MCF 10A (cell line): ENCODE measurements around the gene GAD1. TPM values are rescaled to one million over a fixed set of nuclear protein-coding genes. Genes with fewer than 3 reads are reported as not detected.

Source experiments
- BruUV-seq: library from RNA; stranded (reverse); fragments of 400-500 nt; replicated peaks from 2 replicates; lab custom pipeline; 2021; lab: Mats Ljungman, UMichigan
- CTCF ChIA-PET: fragments of 300-600 bp; sonication (Branson Sonifier 250); formaldehyde crosslinking; extraction: SDS; loops from one replicate; lab custom pipeline; 2021; ENCODE audit warnings: antibody characterized with exemption, inconsistent platforms; lab: Yijun Ruan, JAX
- POLR2A ChIA-PET: fragments of 300-600, 350-650 bp; sonication (Branson Sonifier 250); formaldehyde crosslinking; extraction: SDS; loops from one replicate; lab custom pipeline; 2020; ENCODE audit warnings: antibody characterized with exemption, inconsistent platforms; lab: Yijun Ruan, JAX
- DNase-seq: peaks from one replicate; pipeline ENCODE4 v3.0.0-alpha.2; 2018; ENCODE audit not compliant: unreplicated experiment
- H3K27ac Mint-ChIP-seq: one replicate; pipeline ENCODE4 v1.8.0; 2022; ENCODE audit warnings: mild to moderate bottlenecking, low read depth, mixed read lengths; ENCODE audit not compliant: unreplicated experiment
- H3K27me3 Mint-ChIP-seq: one replicate; pipeline ENCODE4 v1.8.0; 2022; ENCODE audit warnings: mixed read lengths; ENCODE audit not compliant: insufficient read depth, unreplicated experiment
- H3K36me3 Mint-ChIP-seq: one replicate; pipeline ENCODE4 v1.8.0; 2022; ENCODE audit warnings: mild to moderate bottlenecking, moderate library complexity, mixed read lengths; ENCODE audit not compliant: insufficient read depth, unreplicated experiment
- H3K4me1 Mint-ChIP-seq: one replicate; pipeline ENCODE4 v1.8.0; 2022; ENCODE audit warnings: mixed read lengths; ENCODE audit not compliant: insufficient read depth, unreplicated experiment
- H3K4me3 Mint-ChIP-seq: one replicate; pipeline ENCODE4 v1.8.0; 2022; ENCODE audit warnings: mild to moderate bottlenecking, moderate library complexity, mixed read lengths; ENCODE audit not compliant: unreplicated experiment
- H3K9me3 Mint-ChIP-seq: one replicate; pipeline ENCODE4 v1.8.0; 2022; ENCODE audit warnings: mixed read lengths; ENCODE audit not compliant: unreplicated experiment
- intact Hi-C: fragments of 100-400 bp; cut with micrococcal nuclease; formaldehyde crosslinking; loops from 2 replicates; pipeline ENCODE4 v1.14.1; 2022
- total RNA-seq: library from RNA; stranded (reverse); gene quantifications from 2 replicates; pipeline ENCODE4 v1.2.3, GENCODE V29; 2022
- TF ChIP-seq, protein P1 (sequence below): fragments of 200-600 bp; IDR thresholded peaks from one replicate; pipeline ENCODE4 v1.8.0; 2022; ENCODE audit warnings: antibody characterized with exemption, mild to moderate bottlenecking; ENCODE audit not compliant: unreplicated experiment

GAD1 gene
- total RNA-seq, 1 experiment from 2014 or later = 2.5 TPM

- Mint-ChIP-seq H3K4me3 (no peak overlapping the region), H3K9me3 (no peaks in the 10 kb centered on the region), H3K4me1 (peaks cover 6% of the 10 kb centered on the region), H3K27ac (no peak overlapping the region), H3K36me3 (peaks cover 7% of the 10 kb centered on the region), H3K27me3 (peaks cover 83% of the 10 kb centered on the region)
- intact Hi-C loops = no loop called here
- DNase-seq = no peak
- ChIA-PET POLR2A (interaction anchor here (0.7 kb wide), 1 partner anchor 49 kb away, joined by 3 read pairs; no protein-coding TSS in a partner anchor), CTCF (interaction anchor here (0.6 to 2.5 kb wide), 6 partner anchors 9 to 454 kb away, joined by 3 to 20 read pairs (median 3); partner anchors contain the start of gene GAD1)
- no TSS peak for BruUV-seq
- TF ChIP-seq, protein P1, sequence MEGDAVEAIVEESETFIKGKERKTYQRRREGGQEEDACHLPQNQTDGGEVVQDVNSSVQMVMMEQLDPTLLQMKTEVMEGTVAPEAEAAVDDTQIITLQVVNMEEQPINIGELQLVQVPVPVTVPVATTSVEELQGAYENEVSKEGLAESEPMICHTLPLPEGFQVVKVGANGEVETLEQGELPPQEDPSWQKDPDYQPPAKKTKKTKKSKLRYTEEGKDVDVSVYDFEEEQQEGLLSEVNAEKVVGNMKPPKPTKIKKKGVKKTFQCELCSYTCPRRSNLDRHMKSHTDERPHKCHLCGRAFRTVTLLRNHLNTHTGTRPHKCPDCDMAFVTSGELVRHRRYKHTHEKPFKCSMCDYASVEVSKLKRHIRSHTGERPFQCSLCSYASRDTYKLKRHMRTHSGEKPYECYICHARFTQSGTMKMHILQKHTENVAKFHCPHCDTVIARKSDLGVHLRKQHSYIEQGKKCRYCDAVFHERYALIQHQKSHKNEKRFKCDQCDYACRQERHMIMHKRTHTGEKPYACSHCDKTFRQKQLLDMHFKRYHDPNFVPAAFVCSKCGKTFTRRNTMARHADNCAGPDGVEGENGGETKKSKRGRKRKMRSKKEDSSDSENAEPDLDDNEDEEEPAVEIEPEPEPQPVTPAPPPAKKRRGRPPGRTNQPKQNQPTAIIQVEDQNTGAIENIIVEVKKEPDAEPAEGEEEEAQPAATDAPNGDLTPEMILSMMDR = no peak
Observed at GRCh38 chr2:170824526-170825015, 7.9 kb downstream of the GAD1 start.

DNA sequence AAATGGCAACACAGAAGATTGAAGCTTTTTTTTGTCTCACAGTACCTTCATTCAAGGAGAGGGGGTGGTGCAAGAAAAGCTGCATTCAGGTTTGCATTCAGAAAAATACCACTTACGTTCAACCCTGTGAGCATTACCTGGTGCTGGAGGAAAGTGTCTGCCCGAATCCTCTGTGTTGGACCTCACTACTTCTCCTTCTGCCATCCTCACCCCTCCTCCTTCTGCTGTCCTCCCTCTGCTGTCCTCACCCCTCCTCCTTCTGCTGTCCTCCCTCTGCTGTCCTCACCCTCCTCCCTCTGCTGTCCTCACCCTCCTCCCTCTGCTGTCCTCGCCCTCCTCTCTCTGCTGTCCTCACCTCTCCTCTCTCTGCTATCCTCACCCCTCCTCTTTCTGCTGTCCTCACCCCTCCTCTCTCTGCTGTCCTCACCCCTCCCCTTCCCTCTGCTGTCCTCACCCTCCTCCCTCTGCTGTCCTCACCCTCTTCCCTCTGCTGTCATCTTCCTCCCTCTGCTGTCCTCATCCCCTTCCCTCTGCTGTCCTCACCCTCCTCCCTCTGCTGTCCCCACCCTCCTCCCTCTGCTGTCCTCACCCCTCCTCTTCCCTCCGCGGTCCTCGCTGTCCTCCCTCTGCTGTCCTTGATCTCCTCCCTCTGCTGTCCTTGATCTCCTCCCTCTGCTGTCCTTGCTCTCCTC, 11.3 kb downstream of the GAD1 start:
- CTCF ChIA-PET = interaction anchor here (0.5 to 1.1 kb wide), 2 partner anchors 12 to 45 kb away, joined by 3 read pairs; no protein-coding TSS in a partner anchor
- no TSS peak for BruUV-seq

DNA sequence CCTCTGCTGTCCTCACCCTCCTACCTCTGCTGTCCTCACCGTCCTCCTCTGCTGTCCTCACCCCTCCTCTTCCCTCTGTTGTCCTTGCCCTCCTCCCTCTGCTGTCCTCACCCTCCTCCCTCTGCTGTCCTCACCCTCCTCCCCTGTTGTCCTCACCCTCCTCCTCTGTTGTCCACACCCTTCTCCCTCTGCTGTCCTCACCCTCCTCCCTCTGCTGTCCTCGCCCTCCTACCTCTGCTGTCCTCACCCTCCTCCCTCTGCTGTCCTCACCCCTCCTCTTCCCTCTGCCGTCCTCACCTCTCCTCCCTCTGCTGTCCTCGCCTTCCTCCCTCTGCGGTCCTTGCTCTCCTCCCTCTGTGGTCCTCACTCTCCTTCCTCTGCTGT, 11.8 kb downstream of the GAD1 start:
- H3K4me1 Mint-ChIP-seq = no peaks in the 10 kb centered on the region
- ChIA-PET CTCF (interaction anchor here (2.1 kb wide), 1 partner anchor 44 kb away, joined by 9 read pairs; no protein-coding TSS in a partner anchor), POLR2A (no interaction called here)
- TF ChIP-seq, protein P1 = no peak
- no peak overlapping the region for H3K27ac Mint-ChIP-seq
- no peak overlapping the region for H3K4me3 Mint-ChIP-seq
- H3K27me3 Mint-ChIP-seq = peaks cover 49% of the 10 kb centered on the region
- intact Hi-C loops = no loop called here
- DNase-seq = no peak
- H3K36me3 Mint-ChIP-seq = peaks cover 6% of the 10 kb centered on the region
- no peaks in the 10 kb centered on the region for H3K9me3 Mint-ChIP-seq
- BruUV-seq = no TSS peak

More for the DNA sequence above, 11.3 kb downstream of the GAD1 start:
- intact Hi-C loops = no loop called here
- H3K9me3 Mint-ChIP-seq = no peaks in the 10 kb centered on the region
- DNase-seq = no peak
- no peaks in the 10 kb centered on the region for H3K4me1 Mint-ChIP-seq
- H3K4me3 Mint-ChIP-seq = no peak overlapping the region
- TF ChIP-seq, protein P1 = no peak
- H3K36me3 Mint-ChIP-seq = peaks cover 6% of the 10 kb centered on the region
- no peak overlapping the region for H3K27ac Mint-ChIP-seq
- POLR2A ChIA-PET = no interaction called here
- H3K27me3 Mint-ChIP-seq = peaks cover 53% of the 10 kb centered on the region

GRCh38 chr2:170829036-170829435, 12.3 kb downstream of the GAD1 start:
- no TSS peak for BruUV-seq

More at GRCh38 chr2:170829036-170829435, 12.3 kb downstream of the GAD1 start:
- CTCF ChIA-PET = interaction anchor here (0.7 to 2.1 kb wide), 2 partner anchors 10 to 44 kb away, joined by 3 to 9 read pairs; no protein-coding TSS in a partner anchor
- H3K4me1 Mint-ChIP-seq = no peaks in the 10 kb centered on the region
- peaks cover 46% of the 10 kb centered on the region for H3K27me3 Mint-ChIP-seq
- H3K4me3 Mint-ChIP-seq = no peak overlapping the region
- TF ChIP-seq, protein P1 = no peak
- POLR2A ChIA-PET = no interaction called here
- no peak for DNase-seq
- H3K9me3 Mint-ChIP-seq = no peaks in the 10 kb centered on the region
- H3K27ac Mint-ChIP-seq = no peak overlapping the region
- intact Hi-C loops = no loop called here
- peaks cover 6% of the 10 kb centered on the region for H3K36me3 Mint-ChIP-seq
